GM18511 (cell line): Measurements from ENCODE around the gene CELSR1.
"Not testable (repeated sequence)": the region's sequence is repeated elsewhere in the genome, so short reads cannot be mapped to it uniquely, and the experiment has no call there.

Experiments used
- ATAC-seq: cut with Tn5 transposase; IDR thresholded peaks from one replicate; pipeline ENCODE4 v1.9.1; 2021; ENCODE audit warnings: mild to moderate bottlenecking, moderate library complexity; ENCODE audit not compliant: unreplicated experiment

Gene CELSR1

GRCh38 chr22:46335201-46336118, 202.0 kb downstream of the CELSR1 start, which contains the start of gene TRMU:
TRMU (plus strand) TSS chr22:46335714; CDS start chr22:46335765, 51 bp downstream.
- ATAC-seq = peak; percentile 92

DNA sequence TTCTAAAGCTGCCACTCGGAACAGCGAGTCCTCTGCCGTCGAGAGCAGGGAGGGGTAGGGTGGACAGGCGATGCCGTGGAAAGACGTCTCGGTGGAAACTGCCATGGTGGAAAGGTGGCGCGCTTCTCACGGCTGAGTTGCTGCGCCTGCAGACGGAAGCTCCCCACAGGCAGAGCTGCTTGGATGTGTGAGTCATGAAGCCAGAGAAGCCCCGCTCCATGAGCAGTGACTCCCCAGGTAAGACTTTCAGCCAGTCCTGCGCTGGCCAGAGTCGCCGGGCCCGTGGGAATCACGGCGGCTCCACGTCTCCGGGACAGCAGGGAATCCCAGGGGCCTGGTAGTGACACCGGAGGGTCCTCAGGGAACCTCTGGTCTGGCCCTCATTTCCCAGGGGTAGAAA, 205.9 kb downstream of the CELSR1 start:
- no peak for ATAC-seq

GRCh38 chr22:46330426-46330825, 207.0 kb downstream of the CELSR1 start:
- ATAC-seq = no peak

DNA sequence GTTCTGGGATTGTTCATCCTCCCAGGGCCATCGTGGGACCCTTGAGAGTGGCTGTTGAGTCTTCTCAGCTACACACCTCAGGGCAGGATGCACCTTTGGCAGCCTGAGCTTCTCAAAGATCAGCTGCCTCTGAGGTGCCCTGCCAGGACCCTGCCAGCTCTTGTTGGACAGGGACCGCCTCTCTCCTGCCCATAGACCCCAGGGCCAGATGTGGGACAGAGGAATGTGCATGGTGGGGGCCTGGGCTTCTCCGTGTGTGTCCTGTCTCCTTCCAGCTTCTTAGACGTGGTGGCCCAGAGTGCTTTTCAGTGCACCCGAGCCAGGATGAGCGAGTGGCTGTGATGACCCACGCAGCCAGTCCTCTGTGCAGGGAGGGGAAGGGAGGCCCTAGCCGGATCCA, 207.8 kb downstream of the CELSR1 start:
- ATAC-seq = no peak

GRCh38 chr22:46328797-46329196, 208.6 kb downstream of the CELSR1 start:
- no peak for ATAC-seq

DNA sequence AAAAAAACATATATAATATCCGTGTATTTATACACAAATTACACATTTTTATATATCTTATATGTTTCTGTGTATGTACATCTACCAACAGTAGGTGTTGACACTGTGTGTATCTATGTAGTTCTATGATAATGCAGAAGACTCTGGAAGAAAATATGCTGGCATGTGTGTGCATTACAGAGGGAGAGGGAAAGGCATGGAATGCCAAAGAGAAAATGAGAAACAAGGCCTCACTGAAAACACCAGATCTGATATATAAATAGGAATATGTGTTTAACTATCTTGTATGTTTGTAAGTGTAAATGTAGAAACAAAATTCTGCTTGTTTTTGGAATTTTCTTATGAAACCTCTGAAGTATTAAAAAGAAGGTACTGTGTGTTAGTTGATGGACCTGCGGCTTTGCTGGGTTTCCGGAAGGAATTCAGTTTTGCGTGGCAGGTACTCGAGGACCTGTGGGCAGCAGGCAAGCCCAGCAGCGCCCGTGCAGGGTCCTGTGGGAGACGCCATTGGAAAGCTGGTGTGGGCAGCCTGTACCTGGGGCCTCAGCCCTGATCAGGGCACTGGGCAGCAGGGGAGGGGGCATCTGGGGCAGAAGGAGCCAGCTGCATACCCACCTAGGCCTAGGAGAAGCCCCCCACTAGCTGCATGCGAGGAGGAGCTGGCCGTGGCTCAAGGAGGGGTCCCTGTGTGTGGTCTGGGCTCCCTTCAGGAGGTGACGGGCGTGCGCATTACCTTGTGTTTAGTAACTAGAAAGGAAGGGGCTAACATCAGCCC, 209.5 kb downstream of the CELSR1 start:
- no peak for ATAC-seq

- no peak for ATAC-seq
These were observed 211.2 kb downstream of the CELSR1 start for GRCh38 chr22:46326066-46326680.

- no peak for ATAC-seq
These were observed 214.3 kb downstream of the CELSR1 start for GRCh38 chr22:46323162-46323561.

GRCh38 chr22:46322711-46323110, 214.7 kb downstream of the CELSR1 start:
- ATAC-seq = no peak

DNA sequence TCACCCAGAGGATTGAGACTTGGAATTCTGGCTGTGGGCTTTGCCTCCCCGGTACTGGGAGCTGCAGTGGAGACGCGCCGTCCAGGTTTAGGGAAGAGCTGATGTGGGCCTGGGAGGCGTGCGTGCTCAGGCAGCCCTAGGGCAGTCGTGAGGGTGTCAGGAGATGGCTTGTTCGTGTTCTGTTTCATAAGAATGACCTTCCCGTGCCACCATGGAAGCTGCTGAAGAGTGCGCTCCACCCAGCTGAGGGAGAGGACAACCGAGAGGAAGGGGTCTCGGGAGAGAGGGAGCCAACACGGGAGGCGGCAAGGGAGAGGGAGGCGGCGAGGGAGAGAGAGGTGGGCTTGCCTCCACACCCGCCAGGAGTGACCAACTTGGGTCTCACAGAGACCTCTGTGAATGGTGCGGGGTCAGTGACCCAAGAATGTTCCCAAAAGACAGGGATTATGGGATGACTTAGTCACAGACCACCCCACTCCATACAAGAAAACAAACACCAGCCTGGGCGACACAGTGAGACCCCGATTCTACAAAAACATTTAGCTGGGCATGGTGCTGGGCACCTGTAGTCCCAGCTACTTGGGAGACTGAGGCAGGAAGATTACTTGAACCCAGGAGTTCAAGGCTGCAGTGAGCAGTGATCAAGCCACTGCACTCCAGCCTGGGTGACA, 216.6 kb downstream of the CELSR1 start:
- ATAC-seq = no peak

- ATAC-seq = no peak
These were observed 217.2 kb downstream of the CELSR1 start for GRCh38 chr22:46320166-46320710.

- ATAC-seq = no peak
These were observed 218.1 kb downstream of the CELSR1 start for GRCh38 chr22:46319319-46319718.

GRCh38 chr22:46318576-46318975, 218.8 kb downstream of the CELSR1 start:
- ATAC-seq = no peak

DNA sequence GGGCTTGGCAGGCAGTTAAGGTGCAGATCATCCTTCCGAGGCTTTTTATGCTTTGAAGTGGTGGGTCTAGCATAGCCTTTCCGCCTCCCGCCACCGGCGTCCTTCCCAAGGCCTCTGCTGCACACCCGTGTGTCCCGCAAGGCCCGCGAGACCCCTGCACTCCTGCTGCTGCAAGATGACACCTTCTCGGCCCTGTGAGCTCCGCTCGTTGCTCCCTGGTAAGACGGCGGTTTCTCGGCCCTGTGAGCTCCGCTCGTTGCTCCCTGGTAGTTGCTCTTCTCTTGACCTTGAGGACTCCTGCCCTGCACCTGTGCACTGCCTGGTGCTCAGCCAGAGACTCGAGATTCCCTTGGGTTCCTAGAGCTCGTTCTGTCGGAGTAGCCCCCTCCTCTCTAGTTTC, 219.8 kb downstream of the CELSR1 start:
- no peak for ATAC-seq

DNA sequence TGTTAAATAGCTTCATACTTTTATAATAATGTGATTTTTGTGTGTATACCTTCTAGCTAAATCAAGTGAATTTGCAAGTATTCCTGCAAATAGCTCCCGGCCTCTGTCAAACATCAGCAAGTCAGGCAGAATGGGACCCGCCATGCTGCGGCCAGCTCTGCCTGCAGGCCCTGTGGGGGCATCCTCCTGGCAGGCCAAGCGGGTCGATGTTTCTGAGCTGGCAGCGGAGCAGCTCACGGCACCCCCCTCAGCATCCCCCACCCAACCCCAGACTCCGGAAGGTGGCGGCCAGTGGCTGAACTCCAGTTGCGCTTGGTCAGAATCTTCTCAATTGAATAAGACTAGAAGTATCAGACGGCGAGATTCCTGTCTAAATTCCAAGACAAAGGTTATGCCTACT, 221.4 kb downstream of the CELSR1 start:
- no peak for ATAC-seq

DNA sequence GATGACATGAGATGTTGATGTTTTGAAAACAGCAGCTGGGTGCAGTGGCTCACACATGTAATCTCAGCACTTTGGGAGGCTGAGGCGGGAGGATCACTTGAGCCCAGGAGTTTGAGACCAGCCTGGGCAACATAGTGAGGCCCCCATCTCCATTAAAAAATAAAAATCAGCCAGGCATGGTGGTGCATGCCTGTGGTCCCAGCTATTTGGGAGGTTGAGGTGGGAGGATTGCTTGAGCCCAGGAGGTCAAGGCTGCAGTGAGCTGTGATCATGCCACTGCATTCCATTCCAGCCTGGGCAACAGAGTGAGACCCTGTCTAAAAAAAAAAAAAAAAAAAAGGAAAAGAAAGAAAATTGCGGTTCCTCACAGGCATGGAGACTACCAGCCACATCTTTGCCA, 224.6 kb downstream of the CELSR1 start:
- not testable (repeated sequence) for ATAC-seq

- no peak for ATAC-seq
These were observed 225.4 kb downstream of the CELSR1 start for GRCh38 chr22:46312056-46312455.
